ENCODE data around the gene SLC18B1.

The SLC18B1 gene

DNA sequence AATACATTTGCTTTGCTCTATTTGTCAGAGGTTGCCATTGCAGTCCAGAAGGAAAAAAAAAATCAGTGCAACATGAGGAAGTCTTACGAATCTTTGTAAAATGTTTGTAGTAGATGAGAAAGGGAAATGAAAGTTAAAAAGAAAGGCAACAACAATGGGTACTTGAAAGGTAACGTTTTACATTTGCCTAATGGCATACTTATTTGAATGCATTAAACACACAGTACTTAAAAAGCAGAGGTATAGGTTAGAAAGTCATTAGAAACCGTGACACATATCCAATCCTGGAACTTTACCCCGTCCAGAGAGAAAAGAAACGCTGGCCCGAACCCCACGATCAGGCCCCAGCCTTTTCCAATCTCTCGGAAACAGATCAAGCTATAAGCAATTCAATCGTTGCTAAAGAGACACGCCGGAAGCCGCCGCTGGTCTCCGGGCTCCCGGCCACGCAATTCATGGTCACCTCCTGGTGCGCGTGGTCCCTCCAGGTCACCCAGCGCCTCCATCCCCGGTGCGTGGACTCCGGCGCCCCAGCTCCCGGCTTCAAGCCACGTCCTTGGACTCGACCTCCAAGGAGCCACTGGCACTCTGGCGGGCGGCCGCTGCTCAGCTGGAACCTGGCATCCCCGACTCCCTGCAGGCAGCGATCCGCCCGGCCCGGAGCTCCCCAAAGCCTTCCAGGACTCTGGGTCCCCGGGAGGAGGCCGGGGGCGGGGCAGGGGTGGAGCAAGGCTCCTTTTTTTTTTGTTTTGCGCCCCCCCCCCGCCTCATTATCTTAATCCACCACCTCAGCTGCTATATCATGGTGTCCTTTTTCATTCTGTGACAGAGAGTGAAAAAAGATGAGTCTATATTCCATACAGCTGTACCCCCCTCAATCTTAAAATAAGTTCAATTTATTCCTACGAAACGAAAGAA is at the start of gene SLC18B1:
Gene SLC18B1, minus strand, starts transcription at position 687 of the 918 bp plus-strand sequence. Its CDS starts 181 bp downstream, at position 506.
- DNase-seq, result no peak

GRCh38 chr6:132843316-132844035 is 45.0 kb upstream of the SLC18B1 start:
- no peak for DNase-seq

- DNase-seq, result no peak
Observed at GRCh38 chr6:132841966-132842365, 43.5 kb upstream of the SLC18B1 start.

DNA sequence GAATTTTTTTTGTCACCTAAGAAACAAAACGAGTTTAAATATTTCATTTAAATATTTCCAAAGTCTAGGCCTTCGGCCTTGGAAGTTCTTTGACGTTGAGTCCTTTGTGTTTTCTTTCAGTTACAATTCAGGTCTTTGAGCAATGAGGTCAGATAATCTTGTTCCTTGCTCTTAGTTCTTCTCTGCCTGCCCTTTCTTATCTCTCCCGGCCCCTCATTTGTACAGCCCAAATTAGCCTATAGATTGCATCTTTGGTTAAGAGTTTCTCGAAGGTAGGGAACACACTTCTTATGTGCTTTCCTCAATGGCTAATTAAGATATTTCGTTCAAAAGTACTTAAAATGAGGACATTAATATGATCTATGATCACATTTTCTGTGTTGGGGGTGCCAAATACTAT is 34.5 kb upstream of the SLC18B1 start:
- DNase-seq, result no peak

DNA sequence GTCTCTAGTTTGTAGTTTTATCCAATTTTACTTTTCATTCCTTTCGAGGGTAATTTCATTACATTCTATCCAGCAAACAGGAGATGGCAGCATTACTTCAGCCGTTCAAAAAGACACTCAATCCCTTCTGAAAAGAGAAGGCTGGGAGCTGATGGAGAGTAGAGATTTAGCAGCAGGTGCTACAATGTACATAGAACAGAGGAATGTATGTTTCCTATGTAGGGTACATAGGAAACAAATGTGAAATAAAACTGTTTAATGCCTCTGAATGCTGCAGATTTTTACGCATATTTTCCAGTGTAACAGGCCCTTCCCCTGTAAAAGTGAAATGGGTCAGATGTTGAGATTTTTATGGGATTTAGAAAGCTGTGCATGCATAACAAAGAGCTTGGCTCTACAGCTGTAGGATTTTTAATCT is 31.9 kb upstream of the SLC18B1 start:
- no peak for DNase-seq

- no peak for DNase-seq
Observed at GRCh38 chr6:132820629-132821381, 22.4 kb upstream of the SLC18B1 start.

DNA sequence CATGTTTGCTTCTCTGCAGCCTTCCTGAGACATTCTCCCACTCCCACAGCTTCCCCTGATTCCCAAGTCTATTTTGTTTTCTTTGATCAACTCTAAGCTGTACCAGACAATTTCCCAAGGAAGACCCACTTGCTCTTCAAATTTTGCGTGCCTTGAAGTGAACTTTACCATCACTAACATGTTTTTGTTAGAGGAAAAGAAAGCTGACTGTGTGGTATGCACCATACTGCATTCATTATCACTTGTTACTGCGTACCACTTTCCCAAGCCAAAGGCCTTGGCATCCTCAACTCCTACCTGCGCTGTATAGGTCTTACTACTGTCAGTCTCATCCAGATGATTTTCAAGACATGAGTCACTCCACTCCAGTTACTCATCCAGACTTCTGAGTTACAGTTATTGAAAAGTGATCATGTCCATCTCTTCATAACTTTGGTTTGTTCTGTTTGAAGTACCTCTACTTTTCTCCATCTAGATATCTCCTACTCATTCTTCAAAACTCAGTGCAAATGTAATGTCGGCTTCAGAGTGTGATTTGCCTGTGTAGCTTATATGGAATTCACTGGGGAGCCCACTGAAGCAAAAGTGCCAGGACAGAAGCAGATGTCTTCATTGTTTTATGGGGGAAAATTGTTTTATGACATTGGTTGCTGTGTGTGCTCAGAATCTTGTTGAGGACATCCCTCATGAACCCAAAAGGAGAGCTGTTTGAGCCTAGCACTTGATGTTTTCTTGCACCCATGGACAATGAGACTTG is 21.1 kb upstream of the SLC18B1 start:
- DNase-seq, result no peak

- no peak for DNase-seq
Observed at GRCh38 chr6:132818404-132819359, 20.2 kb upstream of the SLC18B1 start.

DNA sequence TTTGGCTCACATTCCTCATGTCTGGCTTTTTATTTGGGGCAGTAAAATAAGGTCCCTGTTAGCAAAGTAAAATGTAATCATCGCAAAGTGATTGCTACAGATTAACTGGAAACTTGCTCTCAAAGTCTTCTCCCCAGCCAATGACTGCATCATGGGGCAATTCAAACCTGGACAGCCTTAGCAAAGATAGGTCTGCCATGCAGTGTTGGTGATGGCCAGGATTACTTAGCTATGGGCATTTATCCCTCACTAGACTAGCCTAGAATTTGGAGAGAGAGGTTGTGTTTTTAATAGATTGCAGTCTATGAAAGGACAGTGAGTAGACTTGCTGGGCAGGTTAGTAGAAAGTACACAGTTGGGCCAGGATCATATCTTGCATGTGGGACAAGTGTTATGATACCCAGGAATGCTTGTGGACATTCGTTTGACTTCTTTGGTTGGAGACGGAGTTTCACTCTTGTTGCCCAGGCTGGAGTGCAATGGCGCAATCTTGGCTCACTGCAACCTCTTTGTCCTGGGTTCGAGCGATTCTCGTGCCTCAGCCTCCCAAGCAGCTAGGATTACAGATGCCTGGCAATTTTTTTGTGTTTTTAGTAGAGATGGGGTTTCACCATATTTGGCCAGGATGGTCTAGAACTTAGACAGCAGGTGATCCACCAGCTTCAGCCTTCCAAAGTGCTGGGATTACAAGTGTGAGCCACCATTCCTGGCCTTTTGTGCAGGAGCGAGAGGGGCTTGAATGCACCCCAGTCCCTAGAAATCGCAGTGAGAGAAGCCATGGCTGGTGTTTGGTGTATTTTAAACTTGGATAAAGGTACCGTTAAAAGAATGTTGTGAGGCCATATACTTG is 19.3 kb upstream of the SLC18B1 start:
- no peak for DNase-seq

GRCh38 chr6:132816660-132817059 is 18.2 kb upstream of the SLC18B1 start:
- DNase-seq, result no peak

GRCh38 chr6:132814716-132815570 is 16.5 kb upstream of the SLC18B1 start:
- no peak for DNase-seq

DNA sequence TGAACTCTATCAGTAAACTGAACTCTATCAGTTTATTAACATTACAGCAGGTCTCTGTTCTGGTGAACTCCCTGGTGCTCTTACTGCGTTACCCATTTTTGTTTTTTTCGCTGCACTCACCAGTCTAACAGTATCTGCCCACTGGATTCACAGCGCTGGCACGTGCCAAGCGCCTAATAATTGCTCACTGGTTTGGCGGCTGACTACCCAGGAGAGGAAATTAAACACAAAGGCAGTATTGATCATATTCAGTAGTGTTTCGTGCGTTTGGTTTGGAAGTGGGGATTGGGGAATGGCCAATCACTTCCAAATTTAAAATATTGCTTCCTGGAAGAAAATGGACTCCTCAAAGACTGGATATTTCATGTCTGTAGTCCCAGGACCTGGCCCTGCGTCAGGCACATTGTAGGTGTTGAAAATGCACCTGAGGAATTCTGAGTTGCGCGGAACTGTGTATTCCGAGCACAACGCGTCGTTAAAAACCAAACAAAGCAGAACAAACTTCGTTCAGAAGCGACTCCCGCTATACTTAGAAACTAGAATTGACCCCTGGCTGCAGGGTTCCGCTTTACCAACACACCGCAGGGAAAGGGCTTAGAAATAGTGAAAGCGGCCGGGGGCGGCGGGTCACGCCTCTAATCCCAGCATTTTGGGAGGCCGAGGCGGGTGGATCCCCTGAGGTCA is 14.9 kb upstream of the SLC18B1 start:
- no peak for DNase-seq

- no peak for DNase-seq
Observed at GRCh38 chr6:132812756-132813172, 14.3 kb upstream of the SLC18B1 start.

GRCh38 chr6:132812255-132812732 is 13.9 kb upstream of the SLC18B1 start:
- no peak for DNase-seq

DNA sequence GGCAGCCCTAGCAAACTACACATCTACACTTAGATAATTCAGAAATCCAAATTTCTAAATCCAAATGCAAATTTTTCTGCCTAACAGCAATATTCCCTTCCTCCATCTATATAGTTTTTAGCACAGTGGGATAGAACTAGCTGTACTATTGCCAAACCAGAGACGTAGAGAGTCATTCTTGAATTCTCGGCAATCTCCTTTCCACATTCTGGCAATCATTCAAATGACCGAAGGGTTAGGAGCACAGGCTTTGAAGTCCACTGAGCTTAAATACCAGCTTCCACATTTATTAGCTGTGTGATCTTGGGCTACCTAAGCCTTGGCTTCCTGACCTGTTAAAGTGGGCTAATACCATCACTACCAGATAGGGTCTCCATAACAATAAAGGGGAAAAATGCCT is 12.8 kb upstream of the SLC18B1 start:
- DNase-seq, result no peak

DNA sequence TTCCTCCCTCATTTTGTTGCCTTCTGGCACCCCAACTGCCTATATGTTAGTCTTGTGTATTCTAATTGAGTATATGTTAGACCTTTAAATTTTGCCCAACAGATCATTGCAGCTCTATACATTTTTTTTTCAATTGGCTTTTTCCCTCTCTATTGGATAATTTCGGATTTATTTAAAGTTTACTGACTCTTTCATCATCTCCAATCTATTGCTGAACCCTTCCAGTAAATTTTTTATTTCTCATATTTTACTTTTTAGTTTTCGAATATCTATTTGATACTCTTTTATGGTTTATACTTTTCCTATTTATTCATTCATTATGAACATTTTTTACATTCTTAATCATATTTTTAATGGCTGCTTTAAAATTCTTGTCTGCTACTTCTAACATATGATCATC is 7.1 kb upstream of the SLC18B1 start:
- no peak for DNase-seq

DNA sequence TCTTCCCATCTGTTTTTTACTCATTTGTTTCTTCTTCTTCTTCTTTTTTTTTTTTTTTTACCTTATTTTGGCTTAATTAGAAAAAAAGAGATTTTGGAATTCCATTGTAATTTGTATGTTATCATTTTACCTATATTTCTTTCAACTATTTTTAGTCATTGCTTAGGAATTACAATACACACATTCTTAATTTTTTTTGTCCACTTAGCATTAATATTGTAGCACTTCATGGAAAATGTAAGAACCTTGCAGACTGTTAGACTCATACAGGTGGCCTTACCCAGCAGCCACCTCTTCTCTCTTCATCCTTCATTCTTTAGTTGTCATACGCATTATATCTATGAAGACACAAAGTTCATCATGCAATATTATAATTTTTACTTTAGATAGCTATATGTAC is 5.8 kb upstream of the SLC18B1 start:
- no peak for DNase-seq

DNA sequence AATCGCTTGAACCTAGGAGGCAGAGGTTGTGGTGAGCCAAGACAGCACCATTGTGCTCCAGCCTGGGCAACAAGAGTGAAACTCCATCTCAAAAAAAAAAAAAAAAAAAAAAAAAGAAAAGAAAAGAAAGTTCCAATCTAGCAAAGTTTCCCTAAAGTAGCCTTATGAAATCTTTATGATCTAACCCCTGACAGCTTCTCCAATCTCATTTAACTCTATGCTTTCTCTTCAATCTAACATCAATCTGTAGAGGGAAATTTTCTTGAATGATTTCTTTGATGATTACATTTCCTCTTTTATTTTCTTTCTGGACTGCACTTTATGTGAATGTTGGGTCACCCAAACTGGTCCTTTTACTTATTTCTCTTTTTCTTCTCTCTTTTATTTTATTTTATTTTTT is 2.2 kb upstream of the SLC18B1 start:
- DNase-seq, result no peak

Data from amniotic stem cell (primary cell).